AG09319 (cell line): ENCODE results near the gene NYNRIN.
A peak's percentile ranks its signal among the peaks of the same experiment; 100 is the strongest.

Experiments
- DNase-seq: peaks from one replicate; pipeline ENCODE4 v3.0.0-alpha.2; 2010; ENCODE audit warnings: low read depth; ENCODE audit errors: extremely low read depth
- CTCF ChIP-seq: IDR thresholded peaks from 2 replicates; pipeline ENCODE4 v1.5.1; 2011; ENCODE audit warnings: low read depth, mild to moderate bottlenecking, inconsistent platforms, low read length, moderate library complexity

The NYNRIN gene

GRCh38 chr14:24436355-24437019 is 37.7 kb downstream of the NYNRIN start:
- peak; percentile 80 for TF ChIP-seq CTCF
- DNase-seq = no peak

DNA sequence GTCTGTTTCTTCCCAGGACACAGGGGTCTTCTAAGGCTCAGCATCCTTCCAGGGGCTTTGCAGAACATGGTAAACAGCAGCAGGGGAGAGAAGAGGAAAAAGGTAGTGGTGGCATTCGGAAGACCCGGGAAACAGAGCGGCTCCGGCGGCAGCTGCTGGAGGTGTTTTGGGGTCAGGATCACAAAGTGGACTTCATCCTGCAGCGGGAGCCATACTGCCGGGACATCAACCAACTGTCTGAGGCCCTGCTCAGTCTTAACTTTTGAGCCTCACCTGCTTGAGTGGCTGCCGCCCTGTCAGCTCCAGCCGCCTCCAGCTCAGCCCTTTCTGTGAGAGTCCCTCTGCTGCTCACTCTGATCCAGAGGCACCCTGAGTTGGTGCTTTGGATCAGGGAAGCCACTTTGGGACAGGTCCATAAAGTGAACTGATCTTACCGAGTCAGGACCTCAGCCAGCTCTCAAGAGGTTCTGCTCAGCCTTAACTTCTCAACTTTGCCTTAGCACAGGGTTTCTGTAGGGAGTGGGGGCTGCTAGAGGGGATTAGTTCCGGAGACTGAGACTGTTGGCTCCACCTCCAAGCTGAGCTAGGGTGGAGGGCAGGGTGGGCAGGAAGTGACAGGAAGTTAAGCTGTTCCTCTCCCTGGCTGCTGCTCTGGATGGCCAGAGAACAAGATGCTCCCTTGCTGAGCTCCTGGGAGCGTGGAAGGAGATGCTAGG is 38.4 kb downstream of the NYNRIN start:
- no peak for DNase-seq
- TF ChIP-seq CTCF = no peak

- no peak for DNase-seq
- no peak for TF ChIP-seq CTCF
These were observed 38.9 kb downstream of the NYNRIN start for GRCh38 chr14:24437736-24438067.

GRCh38 chr14:24438223-24439097 is 39.7 kb downstream of the NYNRIN start:
- no peak for TF ChIP-seq CTCF

DNA sequence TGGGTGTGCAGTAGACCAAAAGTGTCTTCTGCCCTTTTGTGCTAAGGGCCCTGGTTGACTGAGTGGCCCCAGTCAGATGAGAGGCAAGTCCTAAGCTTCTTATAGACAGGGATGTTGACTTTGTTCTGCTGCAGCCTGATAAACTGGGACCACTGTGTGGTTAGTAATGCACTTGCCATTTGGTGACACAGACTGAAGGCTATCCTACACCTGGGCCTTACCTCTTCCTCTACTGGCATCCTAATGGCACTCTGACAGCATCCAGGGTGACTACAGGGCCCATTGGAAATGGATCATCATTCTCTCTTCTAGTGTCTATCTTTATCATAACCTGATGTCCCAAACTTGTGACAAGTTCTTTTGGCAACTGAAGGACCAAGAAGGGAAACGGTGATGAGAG is 40.5 kb downstream of the NYNRIN start:
- DNase-seq = no peak
- no peak for TF ChIP-seq CTCF

More at GRCh38 chr14:24438223-24439097, 39.7 kb downstream of the NYNRIN start:
- DNase-seq = no peak

DNA sequence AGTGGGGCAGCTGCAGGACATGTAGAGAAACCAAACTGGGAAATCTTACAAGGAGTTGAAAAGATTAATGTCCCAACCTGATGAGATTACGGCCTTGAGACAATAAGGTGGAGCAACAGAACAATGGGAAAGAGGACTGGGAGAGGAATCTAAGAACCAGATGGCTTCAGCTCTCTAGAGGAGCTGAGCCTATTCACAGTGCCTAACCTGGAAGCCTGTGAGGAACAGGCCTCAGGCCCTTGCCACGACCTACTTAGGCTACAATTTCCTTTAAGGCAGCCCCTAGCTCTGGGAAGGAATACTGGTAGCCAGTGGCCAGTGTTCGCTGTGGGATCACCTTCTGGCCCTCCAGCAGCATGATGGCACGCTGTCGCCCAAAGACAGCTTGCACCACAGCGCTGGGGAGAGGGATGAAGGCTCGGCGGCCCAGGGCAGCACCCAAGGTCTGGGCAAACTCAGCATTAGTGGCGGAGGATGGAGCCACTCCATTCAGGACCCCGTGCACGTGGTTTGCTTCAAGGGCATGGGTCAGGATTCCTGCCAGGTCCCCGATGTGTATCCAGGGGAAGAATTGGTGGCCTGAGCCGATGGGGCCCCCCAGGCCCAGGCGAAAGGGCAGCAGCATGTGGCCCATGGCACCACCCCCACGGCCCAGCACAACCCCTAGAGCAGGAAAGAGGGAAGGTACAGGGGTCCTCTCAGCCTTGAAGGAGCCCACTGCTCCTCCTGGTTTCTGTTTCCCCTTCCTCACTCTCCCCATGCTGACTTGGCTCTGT is 41.2 kb downstream of the NYNRIN start:
- no peak for DNase-seq
- TF ChIP-seq CTCF = no peak
